Activated T-cell treated with anti-CD3 and anti-CD28 coated beads for 48 hours (primary cell): ENCODE data around the gene GPR25.
A peak's percentile ranks its signal among the peaks of the same experiment; 100 is the strongest.

Experiments
- DNase-seq: peaks from one replicate; pipeline ENCODE4 v3.0.0-alpha.2; 2020; ENCODE audit warnings: low read depth

Gene GPR25

GRCh38 chr1:200872446-200873115 lies at the start of gene GPR25:
Gene GPR25, plus strand, starts transcription at chr1:200872981. Its CDS starts 57 bp downstream, at chr1:200873038.
- DNase-seq, result no peak

GRCh38 chr1:200831091-200831490 lies 41.7 kb upstream of the GPR25 start:
- DNase-seq, result no peak

GRCh38 chr1:200834383-200834782 lies 38.4 kb upstream of the GPR25 start:
- DNase-seq, result no peak

GRCh38 chr1:200836213-200836612 lies 36.6 kb upstream of the GPR25 start:
- no peak for DNase-seq

GRCh38 chr1:200837931-200838571 lies 34.7 kb upstream of the GPR25 start:
- DNase-seq, result no peak

GRCh38 chr1:200838676-200839445 lies 33.9 kb upstream of the GPR25 start:
- no peak for DNase-seq

- no peak for DNase-seq
Observed at GRCh38 chr1:200845360-200845759, 27.4 kb upstream of the GPR25 start.

GRCh38 chr1:200846398-200846797 lies 26.4 kb upstream of the GPR25 start:
- DNase-seq, result no peak

- DNase-seq, result no peak
Observed at GRCh38 chr1:200849430-200849829, 23.4 kb upstream of the GPR25 start.

- no peak for DNase-seq
Observed at GRCh38 chr1:200850554-200850953, 22.2 kb upstream of the GPR25 start.

- no peak for DNase-seq
Observed at GRCh38 chr1:200856716-200857357, 15.9 kb upstream of the GPR25 start.

GRCh38 chr1:200857804-200858203 lies 15.0 kb upstream of the GPR25 start:
- DNase-seq, result no peak

- DNase-seq, result no peak
Observed at GRCh38 chr1:200861937-200862647, 10.7 kb upstream of the GPR25 start.

- DNase-seq, result no peak
Observed at GRCh38 chr1:200862713-200863415, 9.9 kb upstream of the GPR25 start.

- no peak for DNase-seq
Observed at GRCh38 chr1:200866116-200866515, 6.7 kb upstream of the GPR25 start.

- DNase-seq, result peak; percentile 50
Observed at GRCh38 chr1:200866521-200866920, 6.3 kb upstream of the GPR25 start.

- no peak for DNase-seq
Observed at GRCh38 chr1:200867018-200867811, 5.6 kb upstream of the GPR25 start.

- DNase-seq, result no peak
Observed at GRCh38 chr1:200869376-200869752, 3.4 kb upstream of the GPR25 start.

GRCh38 chr1:200869753-200870391 lies 2.9 kb upstream of the GPR25 start:
- no peak for DNase-seq

GRCh38 chr1:200873116-200873670 lies 412 bp downstream of the GPR25 start:
- DNase-seq, result no peak
